SK-N-SH (cell line): Measurements from ENCODE around the gene TIE1.

Source experiments
- RAD21 ChIP-seq: IDR thresholded peaks from 2 replicates; pipeline ENCODE4 v1.6.1; 2012; ENCODE audit warnings: mild to moderate bottlenecking, low read length
- TAF1 ChIP-seq: IDR thresholded peaks from 2 replicates; pipeline ENCODE4 v1.6.1; 2012; ENCODE audit warnings: low read depth, mild to moderate bottlenecking, low read length, moderate library complexity, borderline replicate concordance
- TF ChIP-seq, protein P1 (sequence below): IDR thresholded peaks from 2 replicates; pipeline ENCODE4 v1.6.1; 2012; ENCODE audit warnings: mild to moderate bottlenecking, low read depth, low read length, moderate library complexity
- TF ChIP-seq, protein P2 (sequence below): fragments of 200-600 bp; sonication (generic); IDR thresholded peaks from 2 replicates; pipeline ENCODE4 v1.6.1; 2017; ENCODE audit warnings: antibody characterized with exemption, mild to moderate bottlenecking, moderate library complexity

DNA sequence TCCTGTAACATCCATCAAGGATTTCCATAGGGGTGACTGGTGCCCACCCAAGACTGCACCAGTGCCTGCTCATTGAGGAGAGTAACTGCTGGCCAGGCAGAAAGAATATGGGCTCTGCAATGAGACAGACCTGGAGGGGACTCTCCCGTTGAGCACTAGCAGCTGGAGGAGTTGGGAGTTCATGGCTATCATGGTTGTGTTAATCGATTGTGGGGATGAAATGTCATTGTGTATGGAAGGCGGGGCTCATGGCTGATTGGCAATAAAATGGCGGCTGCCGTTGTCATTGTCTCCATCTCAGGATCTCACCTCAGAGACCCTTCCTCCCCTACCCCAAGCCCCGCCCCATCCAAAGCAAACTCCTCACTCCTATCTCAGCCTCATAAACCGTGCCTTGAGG, 27.1 kb upstream of the TIE1 start:
- TF ChIP-seq, protein P1, sequence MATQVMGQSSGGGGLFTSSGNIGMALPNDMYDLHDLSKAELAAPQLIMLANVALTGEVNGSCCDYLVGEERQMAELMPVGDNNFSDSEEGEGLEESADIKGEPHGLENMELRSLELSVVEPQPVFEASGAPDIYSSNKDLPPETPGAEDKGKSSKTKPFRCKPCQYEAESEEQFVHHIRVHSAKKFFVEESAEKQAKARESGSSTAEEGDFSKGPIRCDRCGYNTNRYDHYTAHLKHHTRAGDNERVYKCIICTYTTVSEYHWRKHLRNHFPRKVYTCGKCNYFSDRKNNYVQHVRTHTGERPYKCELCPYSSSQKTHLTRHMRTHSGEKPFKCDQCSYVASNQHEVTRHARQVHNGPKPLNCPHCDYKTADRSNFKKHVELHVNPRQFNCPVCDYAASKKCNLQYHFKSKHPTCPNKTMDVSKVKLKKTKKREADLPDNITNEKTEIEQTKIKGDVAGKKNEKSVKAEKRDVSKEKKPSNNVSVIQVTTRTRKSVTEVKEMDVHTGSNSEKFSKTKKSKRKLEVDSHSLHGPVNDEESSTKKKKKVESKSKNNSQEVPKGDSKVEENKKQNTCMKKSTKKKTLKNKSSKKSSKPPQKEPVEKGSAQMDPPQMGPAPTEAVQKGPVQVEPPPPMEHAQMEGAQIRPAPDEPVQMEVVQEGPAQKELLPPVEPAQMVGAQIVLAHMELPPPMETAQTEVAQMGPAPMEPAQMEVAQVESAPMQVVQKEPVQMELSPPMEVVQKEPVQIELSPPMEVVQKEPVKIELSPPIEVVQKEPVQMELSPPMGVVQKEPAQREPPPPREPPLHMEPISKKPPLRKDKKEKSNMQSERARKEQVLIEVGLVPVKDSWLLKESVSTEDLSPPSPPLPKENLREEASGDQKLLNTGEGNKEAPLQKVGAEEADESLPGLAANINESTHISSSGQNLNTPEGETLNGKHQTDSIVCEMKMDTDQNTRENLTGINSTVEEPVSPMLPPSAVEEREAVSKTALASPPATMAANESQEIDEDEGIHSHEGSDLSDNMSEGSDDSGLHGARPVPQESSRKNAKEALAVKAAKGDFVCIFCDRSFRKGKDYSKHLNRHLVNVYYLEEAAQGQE, result no peak
- TF ChIP-seq RAD21 (no peak), TAF1 (no peak)
- TF ChIP-seq, protein P2, sequence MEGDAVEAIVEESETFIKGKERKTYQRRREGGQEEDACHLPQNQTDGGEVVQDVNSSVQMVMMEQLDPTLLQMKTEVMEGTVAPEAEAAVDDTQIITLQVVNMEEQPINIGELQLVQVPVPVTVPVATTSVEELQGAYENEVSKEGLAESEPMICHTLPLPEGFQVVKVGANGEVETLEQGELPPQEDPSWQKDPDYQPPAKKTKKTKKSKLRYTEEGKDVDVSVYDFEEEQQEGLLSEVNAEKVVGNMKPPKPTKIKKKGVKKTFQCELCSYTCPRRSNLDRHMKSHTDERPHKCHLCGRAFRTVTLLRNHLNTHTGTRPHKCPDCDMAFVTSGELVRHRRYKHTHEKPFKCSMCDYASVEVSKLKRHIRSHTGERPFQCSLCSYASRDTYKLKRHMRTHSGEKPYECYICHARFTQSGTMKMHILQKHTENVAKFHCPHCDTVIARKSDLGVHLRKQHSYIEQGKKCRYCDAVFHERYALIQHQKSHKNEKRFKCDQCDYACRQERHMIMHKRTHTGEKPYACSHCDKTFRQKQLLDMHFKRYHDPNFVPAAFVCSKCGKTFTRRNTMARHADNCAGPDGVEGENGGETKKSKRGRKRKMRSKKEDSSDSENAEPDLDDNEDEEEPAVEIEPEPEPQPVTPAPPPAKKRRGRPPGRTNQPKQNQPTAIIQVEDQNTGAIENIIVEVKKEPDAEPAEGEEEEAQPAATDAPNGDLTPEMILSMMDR, result no peak
